H1 (cell line): Measurements from ENCODE around the gene TLR5.

ENCODE experiments used
- CBX8 ChIP-seq: fragments of 300-800, 300-1000 bp; sonication (generic); IDR thresholded peaks from 2 replicates; pipeline ENCODE4 v1.7.1; 2016; ENCODE audit warnings: low read depth, low read length, borderline replicate concordance
- CTCF ChIP-seq, 3 experiments: IDR thresholded peaks; 1 replicate in 2 of 3; 2 replicates in 1 of 3; pipeline versions ENCODE4 v1.5.1 to v1.6.1; 2011; ENCODE audit warnings: low read length in 3 of 3, mild to moderate bottlenecking in 3 of 3, inconsistent platforms in 2 of 3, low read depth in 1 of 3, moderate library complexity in 1 of 3; ENCODE audit not compliant: insufficient read depth in 1 of 3; ENCODE audit errors: control extremely low read depth in 1 of 3
- PHF8 ChIP-seq: fragments of 200-600 bp; sonication (generic); conservative IDR thresholded peaks from 2 replicates; pipeline ENCODE4 v1.7.1; 2012; ENCODE audit warnings: low read depth, mild to moderate bottlenecking, inconsistent platforms, low read length, moderate library complexity
- POLR2A ChIP-seq, 2 experiments: IDR thresholded peaks; 1 replicate in 1 of 2; 2 replicates in 1 of 2; pipeline ENCODE4 v1.6.1; 2011; ENCODE audit warnings: low read depth in 2 of 2, low read length in 2 of 2, mild to moderate bottlenecking in 2 of 2; ENCODE audit errors: control extremely low read depth in 1 of 2
- POLR2AphosphoS5 ChIP-seq: IDR thresholded peaks from 2 replicates; pipeline ENCODE4 v1.6.1; 2011; ENCODE audit warnings: low read depth, low read length
- SIX5 ChIP-seq: IDR thresholded peaks from 2 replicates; pipeline ENCODE4 v1.6.1; 2011; ENCODE audit warnings: mild to moderate bottlenecking, low read depth, low read length
- SP1 ChIP-seq: IDR thresholded peaks from 2 replicates; pipeline ENCODE4 v1.6.1; 2011; ENCODE audit warnings: low read depth, low read length
- USF2 ChIP-seq: IDR thresholded peaks from 2 replicates; pipeline ENCODE4 v1.6.1; 2011; ENCODE audit warnings: low read length, improper control_type of control experiment

GRCh38 chr1:223144431-223144830, 1.4 kb upstream of the TLR5 start:
- TF ChIP-seq POLR2AphosphoS5 = no peak
- no peak for TF ChIP-seq SP1
- no peak for TF ChIP-seq SIX5
- TF ChIP-seq CBX8 = no peak
- TF ChIP-seq USF2 = no peak
- no peak for TF ChIP-seq CTCF (IDR thresholded peaks at IDR 0.05; ENCODE audit: control extremely low read depth in 1 of 3, insufficient read depth in 1 of 3, low read depth in 1 of 3, low read length in 3 of 3)
- no peak for TF ChIP-seq POLR2A (IDR thresholded peaks at IDR 0.05; ENCODE audit: control extremely low read depth in 1 of 2, low read depth in 2 of 2, low read length in 2 of 2)
- TF ChIP-seq PHF8 = no peak
